ENCODE results near the gene UNC13A.

DNA sequence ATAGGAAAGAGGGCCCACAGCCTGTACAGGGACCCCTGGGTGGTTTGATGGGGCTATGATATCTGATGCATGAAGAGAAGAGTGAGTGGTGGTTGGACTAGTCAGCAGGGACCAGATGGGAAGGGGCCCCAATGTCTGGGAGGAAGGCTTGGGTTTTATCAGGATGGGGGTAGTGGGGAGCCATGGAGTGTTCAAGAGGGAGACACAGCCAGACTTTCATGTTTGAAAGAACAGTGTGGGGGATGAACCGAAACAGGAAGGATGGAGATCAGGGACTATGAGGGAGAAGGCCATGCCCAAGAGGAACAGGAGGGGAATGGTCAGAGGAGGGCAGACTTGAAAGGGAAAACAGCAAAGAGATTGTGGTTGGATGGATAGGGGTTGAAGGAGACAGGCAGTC, 63.1 kb downstream of the UNC13A start:
- TF ChIP-seq SUZ12 (IDR thresholded peaks at IDR 0.05; ENCODE audit: extremely low read depth, insufficient read depth, insufficient read length) (no peak), ZNF274 (IDR thresholded peaks at IDR 0.05; ENCODE audit: low read depth, low read length) (no peak), YY1 (IDR thresholded peaks at IDR 0.05; ENCODE audit: insufficient read depth, insufficient read length) (no peak)
